GM12878 (cell line): Measurements from ENCODE around the gene NTN3. TPM values are rescaled to one million over a fixed set of nuclear protein-coding genes. Genes with fewer than 3 reads are reported as not detected.

ENCODE experiments used
- ATAC-seq: fragments of 200-7000 bp; cut with Tn5 transposase; 3 replicates; pipeline ENCODE4 v1.9.1; 2020; ENCODE audit warnings: mild to moderate bottlenecking, moderate library complexity
- BruUV-seq: library from RNA; stranded (reverse); fragments of 400-500 nt; replicated peaks from 2 replicates; lab custom pipeline; 2021; lab: Mats Ljungman, UMichigan
- CTCF ChIA-PET: fragments of 300-600 bp; sonication (Branson Sonifier 250); formaldehyde crosslinking; extraction: SDS; loops from one replicate; lab custom pipeline; 2021; ENCODE audit warnings: inconsistent platforms; lab: Yijun Ruan, JAX
- POLR2A ChIA-PET: fragments of 350-600 bp; formaldehyde crosslinking; extraction: SDS; loops from one replicate; lab custom pipeline; 2021; ENCODE audit warnings: inconsistent platforms; lab: Charles Lee
- RAD21 ChIA-PET: fragments of 300-600 bp; sonication (Branson Sonifier 250); formaldehyde crosslinking; loops from one replicate; lab custom pipeline; 2023; ENCODE audit warnings: antibody characterized with exemption; ENCODE audit not compliant: unreplicated experiment; lab: Charles Lee
- SMC1A ChIA-PET: fragments of 300-600 bp; sonication (Branson Sonifier 250); formaldehyde crosslinking; loops from one replicate; lab custom pipeline; 2023; ENCODE audit not compliant: unreplicated experiment, uncharacterized antibody; lab: Charles Lee
- DNase-seq: peaks from one replicate; pipeline ENCODE4 v3.0.0-alpha.2; 2011; ENCODE audit warnings: low read depth, low spot score
- FAIRE-seq: peaks from 3 replicates; lab custom pipeline; 2011; peaks lifted over from hg19 to GRCh38; lab: Jason Lieb, UNC
- H2AFZ ChIP-seq: 2 replicates; pipeline ENCODE4 v1.6.0; 2011; ENCODE audit warnings: low read depth, low read length, control low read depth; ENCODE audit not compliant: control insufficient read depth
- H3K27ac ChIP-seq: 2 replicates; pipeline ENCODE4 v1.5.1; 2011; ENCODE audit warnings: control low read depth; ENCODE audit not compliant: control insufficient read depth, insufficient read depth
- H3K27me3 ChIP-seq, 2 experiments: replicated peaks in 1 of 2; 2 replicates each; pipeline versions ENCODE4 v1.6.0 to v1.6.1; 2011; ENCODE audit warnings: low read length in 1 of 2; ENCODE audit not compliant: control insufficient read depth in 2 of 2, insufficient read depth in 2 of 2
- H3K36me3 ChIP-seq, 2 experiments: 2 replicates each; pipeline ENCODE4 v1.5.1; 2011; ENCODE audit warnings: low read length in 1 of 2; ENCODE audit not compliant: control insufficient read depth in 2 of 2, insufficient read depth in 2 of 2
- H3K4me1 ChIP-seq: 2 replicates; pipeline ENCODE4 v1.6.1; 2011; ENCODE audit warnings: mild to moderate bottlenecking, low read length, moderate library complexity, mixed read lengths; ENCODE audit not compliant: control insufficient read depth, insufficient read depth
- H3K4me2 ChIP-seq: 2 replicates; pipeline ENCODE4 v1.6.0; 2011; ENCODE audit warnings: control low read depth; ENCODE audit not compliant: control insufficient read depth, insufficient read depth
- H3K4me3 ChIP-seq: fragments of 200-600 bp; sonication (generic); 2 replicates; pipeline ENCODE4 v1.5.1; 2016
- H3K79me2 ChIP-seq: 2 replicates; pipeline ENCODE4 v1.6.0; 2011; ENCODE audit warnings: low read length; ENCODE audit not compliant: control insufficient read depth, insufficient read depth
- H3K9ac ChIP-seq: 2 replicates; pipeline ENCODE4 v1.8.0; 2011; ENCODE audit warnings: low read length, control low read depth, mixed read lengths; ENCODE audit not compliant: control insufficient read depth, insufficient read depth
- H3K9me3 ChIP-seq: replicated peaks from 3 replicates; pipeline ENCODE4 v1.5.1; 2011; ENCODE audit warnings: mild to moderate bottlenecking, low read length; ENCODE audit not compliant: control insufficient read depth, insufficient read depth
- H4K20me1 ChIP-seq: 2 replicates; pipeline ENCODE4 v1.6.0; 2011; ENCODE audit not compliant: control insufficient read depth, insufficient read depth
- CHD1 ChIP-seq: IDR thresholded peaks from 2 replicates; pipeline ENCODE4 v1.6.1; 2012; ENCODE audit warnings: low read depth, low read length, improper control_type of control experiment
- EZH2 ChIP-seq: IDR thresholded peaks from 2 replicates; pipeline ENCODE4 v1.6.1; 2012; ENCODE audit warnings: low read depth, mild to moderate bottlenecking, control low read depth, inconsistent platforms, low read length, borderline replicate concordance; ENCODE audit not compliant: control insufficient read depth
- MTA3 ChIP-seq: IDR thresholded peaks from 2 replicates; pipeline ENCODE4 v1.6.1; 2012; ENCODE audit warnings: low read length, inconsistent platforms, borderline replicate concordance
- MYC ChIP-seq: IDR thresholded peaks from 2 replicates; pipeline ENCODE4 v1.6.1; 2011; ENCODE audit warnings: mild to moderate bottlenecking, low read length, moderate library complexity, inconsistent platforms; ENCODE audit not compliant: insufficient read depth, insufficient replicate concordance, insufficient read length, severe bottlenecking
- NR2C2 ChIP-seq: IDR thresholded peaks from 2 replicates; pipeline ENCODE4 v1.6.1; 2011; ENCODE audit warnings: borderline replicate concordance, low read depth; ENCODE audit not compliant: control insufficient read depth, insufficient read length
- NR2F1 ChIP-seq: fragments of 450-650 bp; conservative IDR thresholded peaks from 2 replicates; pipeline ENCODE4 v1.6.1; 2017; ENCODE audit warnings: mild to moderate bottlenecking
- SIN3A ChIP-seq: IDR thresholded peaks from 2 replicates; pipeline ENCODE4 v1.6.1; 2012; ENCODE audit warnings: low read depth, low read length, improper control_type of control experiment
- SMAD1 ChIP-seq: fragments of 450-650 bp; IDR thresholded peaks from 2 replicates; pipeline ENCODE4 v1.6.1; 2018; ENCODE audit warnings: mild to moderate bottlenecking, low read depth; ENCODE audit not compliant: partially characterized antibody
- SPI1 ChIP-seq: IDR thresholded peaks from 2 replicates; pipeline ENCODE4 v1.6.1; 2011; ENCODE audit warnings: low read depth, mild to moderate bottlenecking, low read length, moderate library complexity, borderline replicate concordance; ENCODE audit not compliant: insufficient read depth
- SREBF1 ChIP-seq: IDR thresholded peaks from 2 replicates; pipeline ENCODE4 v1.6.1; 2012; ENCODE audit warnings: mild to moderate bottlenecking, low read length
- STAT1 ChIP-seq: fragments of 450-650 bp; conservative IDR thresholded peaks from 2 replicates; pipeline ENCODE4 v1.6.1; 2014; ENCODE audit warnings: antibody characterized with exemption, mild to moderate bottlenecking
- ZNF592 ChIP-seq: fragments of 450-650 bp; IDR thresholded peaks from 2 replicates; pipeline ENCODE4 v1.6.1; 2017; ENCODE audit warnings: mild to moderate bottlenecking, moderate library complexity
- ZSCAN29 ChIP-seq: fragments of 450-650 bp; IDR thresholded peaks from 2 replicates; pipeline ENCODE4 v1.6.1; 2017; ENCODE audit warnings: mild to moderate bottlenecking, moderate library complexity
- WGBS: methylation state at CpG from one replicate; pipeline ENCODE4 v1.1.6; 2016; ENCODE audit warnings: low lambda C conversion rate; ENCODE audit not compliant: insufficient replicate concordance, insufficient coverage; ENCODE audit errors: missing lambda C conversion rate; 5-methylcytosine and 5-hydroxymethylcytosine counted together
- in situ Hi-C: fragments of 300-500 bp; cut with MboI; formaldehyde crosslinking; loops from 9 replicates; pipeline ENCODE4 v1.14.3; 2018; ENCODE audit warnings: mixed read lengths
- intact Hi-C: fragments of 100-400 bp; cut with micrococcal nuclease; formaldehyde crosslinking; loops from one replicate; pipeline ENCODE4 v1.14.2; 2022; ENCODE audit not compliant: unreplicated experiment
- polyA plus RNA-seq, 11 experiments: library from polyadenylated mRNA; depleted of rRNA in 4 of 11; unstranded in 6 of 11; stranded (reverse) in 5 of 11; fragments of >200 nt; fragmentation: Nextera tagmentation in 4 of 11; fragmentation: Illumina TruSeq in 1 of 11; extraction: Ambion mirVana in 4 of 11; extraction: Trizol in 1 of 11; gene quantifications; 1 replicate in 1 of 11; 2 replicates in 10 of 11; pipeline versions ENCODE4 v1.2.1 to v1.2.3, GENCODE V29; 2011 to 2016; ENCODE audit warnings: inconsistent platforms in 2 of 11, missing spikeins in 2 of 11, low read depth in 1 of 11
- total RNA-seq, 4 experiments: library from RNA; depleted of rRNA in 3 of 4; stranded (reverse); fragments of >200 nt in 3 of 4; fragmentation: Illumina TruSeq in 1 of 4; extraction: Trizol in 1 of 4; gene quantifications; 2 replicates each; pipeline versions ENCODE4 v1.2.1 to v1.2.3, GENCODE V29; 2013 to 2021
- TF ChIP-seq, protein P1 (sequence below): IDR thresholded peaks from 2 replicates; pipeline ENCODE4 v1.6.1; 2011; ENCODE audit warnings: borderline replicate concordance, low read depth, mild to moderate bottlenecking, moderate library complexity, low read length; ENCODE audit not compliant: insufficient read depth, poor library complexity, severe bottlenecking
- TF ChIP-seq, protein P2 (sequence below): fragments of 450-650 bp; formaldehyde crosslinking; IDR thresholded peaks from 2 replicates; pipeline ENCODE4 v1.4.0; 2020; ENCODE audit warnings: mild to moderate bottlenecking, moderate library complexity

NTN3 gene
- total and polyA plus RNA-seq, 10 of the 15 experiments (the other 5 are each of a cell fraction or from before 2014, with no cell fraction given): 0.04 TPM; not detected in 9

GRCh38 chr16:2472885-2473445, 1.9 kb downstream of the NTN3 start:
- CTCF ChIA-PET: no interaction called here
- H3K4me2 ChIP-seq: peak overlapping the region; percentile 74; the same call in 1 of the 2 replicates
- SMC1A ChIA-PET: no interaction called here
- no peaks in the 10 kb centered on the region for H4K20me1 ChIP-seq
- H3K9ac ChIP-seq: no peak overlapping the region
- no TSS peak for BruUV-seq
- in situ Hi-C loops: no loop called here
- H3K4me3 ChIP-seq: peak overlapping the region; percentile 50; the same call in 1 of the 2 replicates
- FAIRE-seq (no peak), DNase-seq (no peak), ATAC-seq (no peak)
- peaks cover 20% of the 10 kb centered on the region for H3K4me1 ChIP-seq
- POLR2A ChIA-PET: interaction anchor here (0.5 kb wide), 1 partner anchor 209 kb away, joined by 4 read pairs; no protein-coding TSS in a partner anchor
- WGBS: 86% methylated on average over 14 of the region's 14 CpGs
- no peaks in the 10 kb centered on the region for H3K79me2 ChIP-seq
- H3K27ac ChIP-seq: no peak overlapping the region
- intact Hi-C loops: no loop called here
- no peak overlapping the region for H2AFZ ChIP-seq
- peaks cover 0 to 2% of the 10 kb centered on the region in 2 experiments; a peak in 1 of 4 replicates for H3K27me3 ChIP-seq
- RAD21 ChIA-PET: no interaction called here
- no peaks in the 10 kb centered on the region for H3K36me3 ChIP-seq
- no peaks in the 10 kb centered on the region for H3K9me3 ChIP-seq
- TF ChIP-seq SMAD1 (no peak), ZNF592 (no peak), SPI1 (no peak), EZH2 (no peak), NR2C2 (no peak), MYC (no peak), CHD1 (no peak), MTA3 (no peak), ZSCAN29 (no peak), SIN3A (no peak), NR2F1 (no peak), SREBF1 (no peak), STAT1 (no peak)
- TF ChIP-seq, protein P1, sequence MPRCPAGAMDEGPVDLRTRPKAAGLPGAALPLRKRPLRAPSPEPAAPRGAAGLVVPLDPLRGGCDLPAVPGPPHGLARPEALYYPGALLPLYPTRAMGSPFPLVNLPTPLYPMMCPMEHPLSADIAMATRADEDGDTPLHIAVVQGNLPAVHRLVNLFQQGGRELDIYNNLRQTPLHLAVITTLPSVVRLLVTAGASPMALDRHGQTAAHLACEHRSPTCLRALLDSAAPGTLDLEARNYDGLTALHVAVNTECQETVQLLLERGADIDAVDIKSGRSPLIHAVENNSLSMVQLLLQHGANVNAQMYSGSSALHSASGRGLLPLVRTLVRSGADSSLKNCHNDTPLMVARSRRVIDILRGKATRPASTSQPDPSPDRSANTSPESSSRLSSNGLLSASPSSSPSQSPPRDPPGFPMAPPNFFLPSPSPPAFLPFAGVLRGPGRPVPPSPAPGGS: no peak
- TF ChIP-seq, protein P2, sequence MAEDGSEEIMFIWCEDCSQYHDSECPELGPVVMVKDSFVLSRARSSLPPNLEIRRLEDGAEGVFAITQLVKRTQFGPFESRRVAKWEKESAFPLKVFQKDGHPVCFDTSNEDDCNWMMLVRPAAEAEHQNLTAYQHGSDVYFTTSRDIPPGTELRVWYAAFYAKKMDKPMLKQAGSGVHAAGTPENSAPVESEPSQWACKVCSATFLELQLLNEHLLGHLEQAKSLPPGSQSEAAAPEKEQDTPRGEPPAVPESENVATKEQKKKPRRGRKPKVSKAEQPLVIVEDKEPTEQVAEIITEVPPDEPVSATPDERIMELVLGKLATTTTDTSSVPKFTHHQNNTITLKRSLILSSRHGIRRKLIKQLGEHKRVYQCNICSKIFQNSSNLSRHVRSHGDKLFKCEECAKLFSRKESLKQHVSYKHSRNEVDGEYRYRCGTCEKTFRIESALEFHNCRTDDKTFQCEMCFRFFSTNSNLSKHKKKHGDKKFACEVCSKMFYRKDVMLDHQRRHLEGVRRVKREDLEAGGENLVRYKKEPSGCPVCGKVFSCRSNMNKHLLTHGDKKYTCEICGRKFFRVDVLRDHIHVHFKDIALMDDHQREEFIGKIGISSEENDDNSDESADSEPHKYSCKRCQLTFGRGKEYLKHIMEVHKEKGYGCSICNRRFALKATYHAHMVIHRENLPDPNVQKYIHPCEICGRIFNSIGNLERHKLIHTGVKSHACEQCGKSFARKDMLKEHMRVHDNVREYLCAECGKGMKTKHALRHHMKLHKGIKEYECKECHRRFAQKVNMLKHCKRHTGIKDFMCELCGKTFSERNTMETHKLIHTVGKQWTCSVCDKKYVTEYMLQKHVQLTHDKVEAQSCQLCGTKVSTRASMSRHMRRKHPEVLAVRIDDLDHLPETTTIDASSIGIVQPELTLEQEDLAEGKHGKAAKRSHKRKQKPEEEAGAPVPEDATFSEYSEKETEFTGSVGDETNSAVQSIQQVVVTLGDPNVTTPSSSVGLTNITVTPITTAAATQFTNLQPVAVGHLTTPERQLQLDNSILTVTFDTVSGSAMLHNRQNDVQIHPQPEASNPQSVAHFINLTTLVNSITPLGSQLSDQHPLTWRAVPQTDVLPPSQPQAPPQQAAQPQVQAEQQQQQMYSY (CRISPR knock-in tag): no peak
